ENCODE results near the gene MCRS1.

- TF ChIP-seq, protein P1, sequence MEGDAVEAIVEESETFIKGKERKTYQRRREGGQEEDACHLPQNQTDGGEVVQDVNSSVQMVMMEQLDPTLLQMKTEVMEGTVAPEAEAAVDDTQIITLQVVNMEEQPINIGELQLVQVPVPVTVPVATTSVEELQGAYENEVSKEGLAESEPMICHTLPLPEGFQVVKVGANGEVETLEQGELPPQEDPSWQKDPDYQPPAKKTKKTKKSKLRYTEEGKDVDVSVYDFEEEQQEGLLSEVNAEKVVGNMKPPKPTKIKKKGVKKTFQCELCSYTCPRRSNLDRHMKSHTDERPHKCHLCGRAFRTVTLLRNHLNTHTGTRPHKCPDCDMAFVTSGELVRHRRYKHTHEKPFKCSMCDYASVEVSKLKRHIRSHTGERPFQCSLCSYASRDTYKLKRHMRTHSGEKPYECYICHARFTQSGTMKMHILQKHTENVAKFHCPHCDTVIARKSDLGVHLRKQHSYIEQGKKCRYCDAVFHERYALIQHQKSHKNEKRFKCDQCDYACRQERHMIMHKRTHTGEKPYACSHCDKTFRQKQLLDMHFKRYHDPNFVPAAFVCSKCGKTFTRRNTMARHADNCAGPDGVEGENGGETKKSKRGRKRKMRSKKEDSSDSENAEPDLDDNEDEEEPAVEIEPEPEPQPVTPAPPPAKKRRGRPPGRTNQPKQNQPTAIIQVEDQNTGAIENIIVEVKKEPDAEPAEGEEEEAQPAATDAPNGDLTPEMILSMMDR (conservative IDR thresholded peaks at IDR 0.05; ENCODE audit: low read length), result no peak
- no peak for TF ChIP-seq EZH2phosphoT487 (IDR thresholded peaks at IDR 0.05; ENCODE audit: borderline replicate concordance, low read depth, low read length)
Observed at GRCh38 chr12:49550693-49551252, 17.2 kb downstream of the MCRS1 start.

Data from OCI-LY7 (cell line).